ENCODE data around the gene DENND2A.

Gene DENND2A

DNA sequence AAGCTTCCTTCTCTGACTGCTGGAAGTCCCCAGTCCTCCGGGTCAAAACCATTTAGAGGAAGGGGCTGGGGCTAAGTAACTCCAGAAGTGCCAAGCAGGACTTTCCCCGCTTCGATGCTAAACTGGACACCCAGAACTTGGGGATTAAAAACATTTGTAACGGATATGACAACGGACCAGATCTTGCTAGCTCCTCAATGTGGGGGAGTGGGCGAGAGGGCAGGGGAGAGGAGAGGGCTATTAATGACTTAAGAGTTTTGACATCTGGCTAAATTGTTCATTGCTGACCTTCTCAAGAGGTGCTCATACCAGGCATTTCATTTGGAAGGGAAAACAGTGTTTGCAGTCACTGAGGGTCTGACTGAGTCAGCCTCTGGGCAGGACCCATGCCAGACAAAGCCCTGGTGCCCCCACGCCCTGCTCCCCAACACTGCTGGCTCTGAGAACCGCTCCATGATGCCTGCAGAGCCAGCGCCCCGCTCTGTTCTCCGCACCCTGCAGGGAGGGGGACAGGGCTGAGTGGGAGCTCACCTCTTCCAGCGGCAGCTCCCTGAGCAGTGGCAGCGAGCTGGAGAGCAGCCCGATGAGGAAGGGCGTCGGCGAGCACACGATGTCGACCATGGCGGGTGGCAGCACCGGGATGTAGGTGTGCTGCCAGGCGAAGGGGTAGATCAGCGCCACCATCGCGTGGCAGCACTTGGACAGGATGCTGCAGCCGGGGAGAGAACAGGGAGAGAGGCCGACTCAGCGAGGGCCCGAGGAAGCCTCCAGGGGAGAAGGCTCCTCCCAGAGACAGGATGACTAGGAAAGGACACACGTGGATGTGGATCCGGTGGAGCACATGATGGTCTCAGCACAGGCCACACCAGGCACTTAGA, 113.6 kb downstream of the DENND2A start:
- DNase-seq (ENCODE audit: low read depth): no peak
- no peak for TF ChIP-seq POLR2A (IDR thresholded peaks at IDR 0.05; ENCODE audit: extremely low read depth, insufficient read length)
- H3K4me3 ChIP-seq (ENCODE audit: low read depth, low read length): no peak overlapping the region

- no peak for DNase-seq (ENCODE audit: low read depth)
- H3K4me3 ChIP-seq (ENCODE audit: low read depth, low read length): no peak overlapping the region
- no peak for TF ChIP-seq MYC (IDR thresholded peaks at IDR 0.05; ENCODE audit: low read depth, low read length)
- TF ChIP-seq, protein P1, sequence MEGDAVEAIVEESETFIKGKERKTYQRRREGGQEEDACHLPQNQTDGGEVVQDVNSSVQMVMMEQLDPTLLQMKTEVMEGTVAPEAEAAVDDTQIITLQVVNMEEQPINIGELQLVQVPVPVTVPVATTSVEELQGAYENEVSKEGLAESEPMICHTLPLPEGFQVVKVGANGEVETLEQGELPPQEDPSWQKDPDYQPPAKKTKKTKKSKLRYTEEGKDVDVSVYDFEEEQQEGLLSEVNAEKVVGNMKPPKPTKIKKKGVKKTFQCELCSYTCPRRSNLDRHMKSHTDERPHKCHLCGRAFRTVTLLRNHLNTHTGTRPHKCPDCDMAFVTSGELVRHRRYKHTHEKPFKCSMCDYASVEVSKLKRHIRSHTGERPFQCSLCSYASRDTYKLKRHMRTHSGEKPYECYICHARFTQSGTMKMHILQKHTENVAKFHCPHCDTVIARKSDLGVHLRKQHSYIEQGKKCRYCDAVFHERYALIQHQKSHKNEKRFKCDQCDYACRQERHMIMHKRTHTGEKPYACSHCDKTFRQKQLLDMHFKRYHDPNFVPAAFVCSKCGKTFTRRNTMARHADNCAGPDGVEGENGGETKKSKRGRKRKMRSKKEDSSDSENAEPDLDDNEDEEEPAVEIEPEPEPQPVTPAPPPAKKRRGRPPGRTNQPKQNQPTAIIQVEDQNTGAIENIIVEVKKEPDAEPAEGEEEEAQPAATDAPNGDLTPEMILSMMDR (IDR thresholded peaks at IDR 0.05; ENCODE audit: low read depth, low read length): no peak
- no peak for TF ChIP-seq MAX (IDR thresholded peaks at IDR 0.05; ENCODE audit: low read depth, low read length)
- no peak for TF ChIP-seq POLR2A (IDR thresholded peaks at IDR 0.05; ENCODE audit: extremely low read depth, insufficient read length)
Measured at GRCh38 chr7:140526214-140526613, 114.4 kb downstream of the DENND2A start.

GRCh38 chr7:140525743-140526142, 114.9 kb downstream of the DENND2A start:
- H3K4me3 ChIP-seq (ENCODE audit: low read depth, low read length): no peak overlapping the region
- TF ChIP-seq MAX (IDR thresholded peaks at IDR 0.05; ENCODE audit: low read depth, low read length) (no peak), MYC (IDR thresholded peaks at IDR 0.05; ENCODE audit: low read depth, low read length) (no peak), POLR2A (IDR thresholded peaks at IDR 0.05; ENCODE audit: extremely low read depth, insufficient read length) (no peak)
- TF ChIP-seq, protein P1 (IDR thresholded peaks at IDR 0.05; ENCODE audit: low read depth, low read length): no peak
- no peak for DNase-seq (ENCODE audit: low read depth)

DNA sequence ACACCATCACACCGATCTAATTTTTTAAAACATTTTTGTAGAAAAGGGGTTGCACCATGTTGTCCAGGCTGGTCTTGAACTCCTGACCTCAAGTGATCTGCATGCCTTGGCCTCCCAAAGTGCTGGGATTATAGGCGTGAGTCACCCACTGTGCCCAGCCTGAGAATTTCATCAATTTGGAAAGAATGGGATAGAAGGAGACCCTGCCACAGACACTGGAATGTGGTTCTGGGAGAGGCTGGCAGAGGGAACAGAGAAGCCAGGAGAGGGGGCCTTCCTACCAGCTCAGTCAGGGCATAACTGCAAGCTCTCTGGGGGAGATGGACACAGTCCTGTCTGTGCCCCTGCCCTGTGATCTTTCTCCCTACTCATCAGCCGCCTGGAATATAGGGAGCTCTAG, 119.2 kb downstream of the DENND2A start:
- TF ChIP-seq MYC (IDR thresholded peaks at IDR 0.05; ENCODE audit: low read depth, low read length): no peak
- no peak for TF ChIP-seq MAX (IDR thresholded peaks at IDR 0.05; ENCODE audit: low read depth, low read length)
- TF ChIP-seq, protein P1 (IDR thresholded peaks at IDR 0.05; ENCODE audit: low read depth, low read length): no peak
- no peak for TF ChIP-seq POLR2A (IDR thresholded peaks at IDR 0.05; ENCODE audit: extremely low read depth, insufficient read length)
- DNase-seq (ENCODE audit: low read depth): no peak
- H3K4me3 ChIP-seq (ENCODE audit: low read depth, low read length): no peak overlapping the region

DNA sequence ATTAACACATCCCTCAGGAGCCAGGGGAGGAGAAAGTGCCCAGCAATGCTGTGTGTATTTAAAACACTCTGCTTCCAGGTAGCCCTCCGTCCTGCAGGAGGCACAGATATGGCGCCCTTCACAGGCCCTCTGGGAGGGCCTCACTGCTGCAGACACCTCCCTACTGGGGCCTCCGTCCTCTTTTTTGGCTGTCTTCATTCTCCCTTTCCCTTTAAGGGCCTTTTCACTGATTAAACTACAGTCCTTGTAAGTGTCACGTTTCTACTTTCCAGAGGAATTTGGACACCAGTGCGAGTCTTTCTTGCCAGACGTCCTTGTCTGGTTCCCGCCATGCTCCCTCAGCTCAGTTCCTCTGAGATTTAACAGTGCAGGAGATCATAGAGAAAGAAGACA, 121.6 kb downstream of the DENND2A start:
- no peak overlapping the region for H3K4me3 ChIP-seq (ENCODE audit: low read depth, low read length)
- no peak for DNase-seq (ENCODE audit: low read depth)
- no peak for TF ChIP-seq POLR2A (IDR thresholded peaks at IDR 0.05; ENCODE audit: extremely low read depth, insufficient read length)
- no peak for TF ChIP-seq MAX (IDR thresholded peaks at IDR 0.05; ENCODE audit: low read depth, low read length)
- TF ChIP-seq, protein P1 (IDR thresholded peaks at IDR 0.05; ENCODE audit: low read depth, low read length): no peak
- TF ChIP-seq MYC (IDR thresholded peaks at IDR 0.05; ENCODE audit: low read depth, low read length): no peak

GRCh38 chr7:140518370-140519006, 122.1 kb downstream of the DENND2A start:
- no peak for DNase-seq (ENCODE audit: low read depth)
- TF ChIP-seq MYC (IDR thresholded peaks at IDR 0.05; ENCODE audit: low read depth, low read length) (no peak), MAX (IDR thresholded peaks at IDR 0.05; ENCODE audit: low read depth, low read length) (no peak), POLR2A (IDR thresholded peaks at IDR 0.05; ENCODE audit: extremely low read depth, insufficient read length) (no peak)
- TF ChIP-seq, protein P1 (IDR thresholded peaks at IDR 0.05; ENCODE audit: low read depth, low read length): no peak
- no peak overlapping the region for H3K4me3 ChIP-seq (ENCODE audit: low read depth, low read length)

Measured in NB4 (cell line).